ENCODE data around the gene RASA4B. TPM values are rescaled to one million over a fixed set of nuclear protein-coding genes. Genes with fewer than 3 reads are reported as not detected.

RASA4B gene
- total and polyA plus RNA-seq, 2 experiments from 2014 or later: 0.99 to 1.5 TPM

- Histone ChIP-seq H4K20me1 (replicated peaks; ENCODE audit: insufficient read depth) (no peaks in the 10 kb centered on the region; the same call in 1 of the 2 replicates), H3K4me1 (ENCODE audit: insufficient read depth) (peaks cover 15% of the 10 kb centered on the region), H3K4me3 (no peak overlapping the region), H3K27me3 (ENCODE audit: insufficient read depth) (no peaks in the 10 kb centered on the region), H3K27ac (ENCODE audit: low read depth) (no peak overlapping the region), H3K4me2 (no peak overlapping the region), H3K9me2 (ENCODE audit: insufficient read depth) (no peaks in the 10 kb centered on the region), H2AFZ (no peak overlapping the region), H3K36me3 (ENCODE audit: insufficient read depth) (no peaks in the 10 kb centered on the region), H3K79me2 (replicated peaks; ENCODE audit: insufficient read depth) (no peaks in the 10 kb centered on the region), H3F3A (replicated peaks; ENCODE audit: low read depth) (peaks cover 4% of the 10 kb centered on the region; the same call in 1 of the 2 replicates)
- H3K4me1 Mint-ChIP-seq: peaks cover 6% of the 10 kb centered on the region
- TF ChIP-seq NANOG (IDR thresholded peaks at IDR 0.05; ENCODE audit: borderline replicate concordance) (no peak), ETS1 (IDR thresholded peaks at IDR 0.05) (no peak), ZNF114 (CRISPR knock-in tag; IDR thresholded peaks at IDR 0.05) (no peak), CTCF (conservative IDR thresholded peaks at IDR 0.05; ENCODE audit: low read depth in 2 of 2) (no peak), REST (IDR thresholded peaks at IDR 0.05; ENCODE audit: unreplicated experiment) (no peak), JUNB (IDR thresholded peaks at IDR 0.05; ENCODE audit: unreplicated experiment) (no peak), EZH2phosphoT487 (IDR thresholded peaks at IDR 0.05; ENCODE audit: unreplicated experiment) (no peak), CREB1 (CRISPR knock-in tag; IDR thresholded peaks at IDR 0.05; ENCODE audit: low read depth) (no peak), EZH2 (IDR thresholded peaks at IDR 0.05; ENCODE audit: low read depth, unreplicated experiment) (no peak), ZNF331 (CRISPR knock-in tag; IDR thresholded peaks at IDR 0.05; ENCODE audit: low read depth) (no peak), STAT1 (IDR thresholded peaks at IDR 0.05; ENCODE audit: unreplicated experiment) (no peak), POLR2AphosphoS5 (IDR thresholded peaks at IDR 0.05; ENCODE audit: low read depth) (no peak), ZNF462 (CRISPR knock-in tag; IDR thresholded peaks at IDR 0.05) (no peak)
- no peaks in the 10 kb centered on the region for H3K9me3 Mint-ChIP-seq
- no peak overlapping the region for H3K4me3 Mint-ChIP-seq
- no peak overlapping the region for H3K27ac Mint-ChIP-seq
- H3K36me3 Mint-ChIP-seq (ENCODE audit: low read depth): peaks cover 17% of the 10 kb centered on the region
- no peak for ATAC-seq
- H3K27me3 Mint-ChIP-seq (ENCODE audit: insufficient read depth, low read depth, poor library complexity): peaks cover 5% of the 10 kb centered on the region
- DNase-seq (ENCODE audit: low spot score): no peak
Observed at GRCh38 chr7:102444961-102445673, 72.5 kb downstream of the RASA4B start.
